GM19240 (cell line): ENCODE results near the gene LRRC36.

ENCODE experiments used
- DNase-seq: peaks from one replicate; pipeline ENCODE4 v3.0.0; 2011; ENCODE audit warnings: low spot score; ENCODE audit not compliant: insufficient read length

Gene LRRC36

DNA sequence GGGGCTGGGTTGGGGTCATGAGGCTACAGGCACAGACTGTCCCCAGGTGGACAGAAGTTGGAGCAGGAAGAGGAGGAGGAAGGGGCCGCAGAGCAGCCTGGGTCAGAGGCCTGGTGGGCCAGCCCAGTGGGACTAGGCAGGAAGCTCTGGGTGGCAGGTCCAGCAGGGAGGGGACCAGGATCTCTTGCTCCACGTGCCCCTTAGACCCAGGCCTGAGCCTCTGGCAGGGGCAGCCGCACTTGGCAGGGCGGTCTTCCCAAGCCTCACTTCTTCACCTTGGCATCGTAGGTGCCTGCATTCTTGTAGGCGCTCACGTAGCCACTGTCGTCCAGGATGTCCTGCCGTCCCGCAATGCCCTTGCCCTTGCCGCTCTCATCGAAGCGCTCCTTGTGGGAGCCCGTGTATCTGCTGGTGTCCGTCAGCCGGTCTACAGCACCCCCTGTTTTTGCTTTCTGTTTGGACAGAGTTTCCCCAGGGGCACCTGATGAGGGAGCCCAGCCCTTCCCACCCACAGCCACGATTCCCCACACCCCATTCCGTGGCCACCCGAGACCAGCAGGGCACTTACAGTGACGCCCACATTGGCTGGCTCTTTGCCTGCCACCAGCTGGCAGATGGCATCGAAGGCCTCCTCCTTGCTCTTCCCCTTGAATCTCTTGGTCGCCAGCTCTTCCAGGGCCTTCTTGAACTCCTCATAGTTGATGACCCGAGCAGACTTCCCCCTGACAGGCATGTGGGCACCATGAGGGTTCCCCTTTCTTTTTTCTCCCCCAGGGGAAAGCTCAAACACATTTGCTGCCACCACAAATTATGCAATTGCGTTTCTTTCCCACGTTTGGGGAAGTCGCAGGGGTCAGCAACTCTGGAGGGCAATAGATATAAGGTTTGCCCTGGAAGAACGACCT lies 63.5 kb downstream of the LRRC36 start:
- no peak for DNase-seq

DNA sequence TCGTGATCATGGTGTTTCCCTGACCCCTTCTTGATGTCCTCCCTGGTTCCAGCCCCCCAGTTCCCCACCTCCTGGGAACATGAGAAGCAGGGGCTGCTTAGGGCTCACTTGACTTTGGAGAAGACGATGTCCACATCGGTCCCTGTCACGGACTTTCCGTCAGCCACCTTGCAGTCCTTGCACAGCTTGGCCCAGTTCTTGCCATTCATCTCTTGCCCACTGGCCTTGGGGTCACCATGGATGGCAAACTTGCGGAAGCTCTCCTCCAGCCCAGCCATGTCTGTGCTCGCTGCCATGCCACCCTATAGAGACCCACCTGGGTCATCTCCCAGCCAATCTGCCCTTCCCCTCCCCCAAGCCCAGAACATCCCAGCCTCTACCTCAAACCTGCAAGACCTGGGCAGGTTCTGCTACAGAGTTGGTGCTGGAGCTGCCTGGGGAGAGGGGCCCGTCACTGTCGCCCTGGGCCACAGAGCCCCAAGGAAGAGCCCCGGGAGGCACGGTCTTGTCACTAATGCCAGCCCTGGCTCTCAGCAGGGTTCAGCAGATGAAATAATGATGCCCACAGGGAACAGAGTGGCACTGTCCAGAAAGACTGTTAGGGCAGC lies 64.3 kb downstream of the LRRC36 start:
- no peak for DNase-seq

DNA sequence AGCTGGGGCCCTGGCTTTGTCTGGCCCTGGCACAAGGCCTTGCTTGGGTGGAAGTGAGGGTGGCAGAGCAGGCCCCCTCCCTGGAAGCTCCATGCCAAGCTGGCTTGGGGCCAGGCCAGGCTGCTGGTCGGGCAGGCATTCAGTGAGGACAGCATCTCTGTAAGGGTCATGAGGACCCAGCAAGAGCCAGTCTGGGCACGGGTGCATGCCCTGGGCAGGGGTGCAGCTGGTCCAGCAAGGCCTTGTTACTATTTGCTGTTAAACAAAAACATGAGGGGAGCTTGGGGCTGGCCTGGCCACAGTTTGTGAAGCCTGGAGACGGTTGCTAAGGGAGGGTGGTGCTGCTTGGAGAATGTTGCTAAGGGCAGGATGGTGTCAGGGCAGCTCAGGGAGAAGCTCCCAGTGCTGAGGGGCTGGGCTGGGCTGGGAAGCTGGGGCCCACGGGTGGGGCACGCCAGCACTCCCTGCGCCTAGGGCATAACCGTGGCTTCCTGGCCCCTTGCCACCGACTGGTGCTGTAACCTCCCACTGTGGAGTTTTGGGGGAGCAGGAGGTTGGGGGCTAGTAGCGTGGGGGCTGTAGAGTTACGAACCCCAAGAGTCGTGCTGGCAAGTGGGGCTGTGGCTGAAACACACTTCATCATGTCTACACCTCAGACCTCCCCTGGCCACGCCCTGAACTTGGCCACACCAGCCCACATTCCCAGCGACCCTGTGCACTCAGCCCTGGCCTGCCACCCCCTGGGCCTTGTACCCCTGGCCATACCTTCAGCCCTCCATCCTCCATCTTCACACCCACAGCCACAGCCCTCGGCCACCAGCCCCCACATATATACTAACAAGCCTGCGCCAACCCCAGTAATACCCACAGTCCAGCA lies 65.0 kb downstream of the LRRC36 start:
- no peak for DNase-seq

DNA sequence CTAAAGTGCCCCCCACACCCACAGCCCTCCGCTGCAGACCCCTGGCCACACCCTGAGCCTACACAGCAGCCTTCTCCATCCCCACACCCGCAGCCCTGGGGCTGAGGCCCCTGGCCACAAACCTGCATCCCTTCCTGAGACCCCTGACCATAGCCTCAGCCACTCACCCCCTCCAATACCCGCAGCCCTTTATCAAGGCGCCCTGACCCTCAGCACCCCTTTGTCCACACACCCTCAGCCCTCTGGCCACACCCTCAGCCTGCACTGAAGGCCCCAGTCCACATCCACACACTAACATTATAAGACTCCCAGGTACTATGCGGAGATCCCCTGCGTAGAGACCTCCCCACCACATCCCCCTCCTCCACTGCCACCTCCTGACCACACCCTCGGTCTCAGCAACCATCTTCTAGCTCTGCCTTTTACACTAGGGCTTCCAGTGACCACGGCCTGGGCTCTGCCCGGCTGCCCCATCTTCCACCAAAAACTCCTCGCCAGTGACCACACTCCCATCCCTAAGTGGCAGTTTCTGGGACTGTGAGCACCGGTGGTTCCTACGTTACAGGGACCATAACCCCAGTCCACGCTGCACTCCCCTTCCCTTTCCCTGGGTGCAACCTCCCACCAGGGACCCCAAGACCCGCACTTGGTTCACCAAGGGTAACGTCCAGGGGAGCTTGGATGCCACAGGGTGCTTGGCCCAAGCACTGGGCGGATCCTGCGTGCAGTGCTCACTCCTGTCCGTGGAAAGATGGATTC lies 65.9 kb downstream of the LRRC36 start:
- no peak for DNase-seq

DNA sequence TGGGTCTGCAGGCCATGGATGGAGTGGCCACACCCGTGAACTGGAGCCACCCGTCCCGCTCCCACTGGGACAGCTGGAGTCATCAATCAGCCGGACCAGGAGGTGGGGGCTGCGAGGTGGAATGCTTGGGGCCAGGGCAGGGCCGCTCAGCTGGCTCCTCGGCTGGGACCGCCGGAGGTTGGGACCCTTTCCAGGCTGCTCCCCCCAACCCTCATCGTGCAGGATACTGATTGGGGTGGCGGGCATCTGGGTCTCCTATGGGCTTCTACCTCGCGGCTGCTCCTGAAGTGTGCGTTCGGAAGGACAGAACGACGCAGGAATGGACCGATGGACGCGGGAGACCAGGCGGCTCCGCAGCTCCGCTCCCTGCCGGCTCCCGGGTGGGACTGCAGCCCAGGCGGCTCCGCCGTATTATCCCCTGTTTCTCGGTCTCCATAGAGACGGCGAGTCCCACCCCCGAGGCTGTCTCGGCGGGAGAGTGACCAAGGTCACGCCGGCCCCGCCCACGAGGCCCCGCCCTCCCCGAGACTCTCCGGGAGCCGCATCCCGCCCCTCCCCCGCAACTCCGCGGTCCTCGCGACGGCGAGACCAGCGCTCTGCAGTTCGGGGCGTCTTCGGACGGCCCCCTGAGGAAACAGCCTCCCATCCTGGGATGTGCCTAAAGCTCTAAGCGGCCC lies 66.6 kb downstream of the LRRC36 start, which contains the start of gene TPPP3:
Gene TPPP3 (minus strand): TSS at position 388 of the 677 bp plus-strand sequence. CDS start 2,387 bp downstream, outside the sequence.
- no peak for DNase-seq

DNA sequence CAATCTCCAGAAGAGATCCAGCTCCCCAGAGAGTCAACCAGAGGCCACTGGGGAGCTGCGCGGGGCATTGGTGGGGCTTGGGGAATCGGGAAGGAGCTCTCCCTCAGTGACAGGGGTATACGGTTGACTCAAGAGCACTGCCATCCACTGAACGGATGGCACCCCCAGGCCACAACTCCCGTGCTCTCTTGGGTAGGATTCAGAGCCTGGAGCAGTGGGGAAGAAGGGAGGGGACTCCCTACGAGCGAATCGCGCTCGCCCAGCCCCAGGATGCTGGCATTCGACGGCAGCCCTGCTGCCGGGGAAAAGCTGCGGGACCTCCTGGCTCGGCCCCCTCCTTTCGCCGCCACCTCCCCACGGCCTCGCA lies 67.2 kb downstream of the LRRC36 start:
- no peak for DNase-seq

DNA sequence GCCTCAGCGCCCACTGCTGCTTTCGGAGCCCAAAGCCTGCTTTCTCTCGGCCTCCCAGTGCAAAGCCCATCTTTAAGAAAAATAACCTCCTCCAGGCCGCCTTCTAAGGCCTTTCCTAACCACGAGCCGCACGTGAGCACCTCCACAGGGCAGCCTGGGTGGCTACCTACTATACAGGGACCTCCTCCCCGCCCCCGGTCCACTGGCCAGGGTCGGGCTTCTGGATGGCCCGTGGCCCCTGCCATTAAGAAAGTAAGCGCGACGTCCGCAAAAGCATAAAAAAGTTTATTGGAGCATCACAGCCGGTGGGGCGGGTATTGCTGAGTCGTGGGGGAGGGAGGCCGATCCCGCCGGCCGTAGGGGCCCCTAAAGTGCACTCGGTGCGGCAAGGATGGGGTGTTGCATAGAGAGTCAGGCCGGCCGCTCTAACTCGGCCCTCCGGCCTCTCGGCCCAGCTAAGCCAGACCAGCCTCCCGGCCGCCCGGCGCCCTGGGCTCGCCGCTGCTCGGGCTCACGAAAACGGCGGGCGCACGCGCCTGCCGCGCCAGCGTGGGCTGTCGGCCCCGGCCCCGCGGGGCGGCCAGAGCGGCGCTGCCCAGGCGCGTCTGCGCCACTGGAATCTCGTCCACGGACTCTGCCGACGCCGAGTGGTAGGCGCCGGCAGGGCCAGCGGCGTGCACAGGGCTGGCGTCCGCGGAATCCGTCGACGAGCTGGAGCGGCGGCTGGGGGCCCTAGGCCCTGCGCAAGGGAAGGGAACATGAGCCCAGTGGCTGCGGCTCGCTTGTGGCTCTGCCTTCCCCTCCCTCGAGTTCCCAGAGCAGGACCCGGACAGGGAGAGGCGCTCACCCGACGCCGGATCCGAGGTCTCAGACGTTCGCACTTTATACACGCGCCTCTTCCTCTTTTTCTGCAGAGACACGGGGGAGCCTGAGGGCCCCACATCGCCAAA lies 67.8 kb downstream of the LRRC36 start:
- DNase-seq: no peak

DNA sequence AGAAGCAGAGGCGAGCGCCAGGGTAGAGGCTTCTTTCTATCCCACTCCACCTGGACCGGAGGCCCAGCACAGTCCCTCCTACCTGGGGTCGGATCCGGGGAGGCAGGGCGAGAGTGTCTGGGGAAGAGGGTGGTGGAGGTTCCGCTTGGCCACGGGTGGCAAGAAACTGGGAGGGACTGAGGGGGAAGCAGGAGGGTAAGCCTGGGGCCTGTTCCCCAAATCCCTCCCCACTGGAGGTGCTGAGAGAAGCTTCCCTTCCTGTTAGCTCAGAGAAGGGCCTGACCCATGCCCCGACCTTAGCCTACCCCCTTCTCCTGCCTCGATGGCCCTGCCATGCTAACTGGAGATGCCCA lies 68.5 kb downstream of the LRRC36 start:
- no peak for DNase-seq

DNA sequence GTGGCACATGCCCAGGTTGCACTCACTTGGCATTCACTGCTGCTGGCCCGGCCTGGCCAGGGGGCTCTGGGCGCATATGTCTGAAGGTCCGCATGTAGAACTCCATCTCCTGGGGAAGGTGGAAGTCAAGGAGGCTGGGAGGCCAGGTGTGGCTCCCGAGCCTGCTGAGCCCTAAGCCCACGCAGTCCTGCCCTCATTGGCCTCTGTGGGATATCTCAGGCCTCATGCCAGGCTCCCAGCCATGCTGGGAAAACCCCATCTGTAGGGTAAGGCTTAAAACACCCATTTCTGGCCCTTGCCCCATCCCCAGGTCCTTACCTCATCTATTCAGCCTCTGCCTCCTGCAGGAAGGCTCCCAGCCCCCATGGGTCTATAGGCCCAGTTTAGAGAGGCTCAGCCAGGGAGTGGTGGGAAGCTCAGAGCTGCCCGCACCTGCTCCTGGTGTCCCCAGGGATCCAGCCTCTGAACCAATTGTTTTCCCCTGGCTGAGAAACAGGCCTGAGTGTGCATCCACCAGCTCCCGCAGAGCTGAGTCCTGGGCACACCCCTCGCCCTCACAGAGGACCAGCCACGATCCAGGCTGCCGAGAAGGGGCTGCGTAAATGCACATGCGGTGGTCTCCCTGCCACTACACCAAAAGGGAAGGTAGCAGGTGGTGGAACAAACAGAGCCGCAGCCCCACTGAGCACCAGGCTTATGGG lies 69.0 kb downstream of the LRRC36 start:
- no peak for DNase-seq

DNA sequence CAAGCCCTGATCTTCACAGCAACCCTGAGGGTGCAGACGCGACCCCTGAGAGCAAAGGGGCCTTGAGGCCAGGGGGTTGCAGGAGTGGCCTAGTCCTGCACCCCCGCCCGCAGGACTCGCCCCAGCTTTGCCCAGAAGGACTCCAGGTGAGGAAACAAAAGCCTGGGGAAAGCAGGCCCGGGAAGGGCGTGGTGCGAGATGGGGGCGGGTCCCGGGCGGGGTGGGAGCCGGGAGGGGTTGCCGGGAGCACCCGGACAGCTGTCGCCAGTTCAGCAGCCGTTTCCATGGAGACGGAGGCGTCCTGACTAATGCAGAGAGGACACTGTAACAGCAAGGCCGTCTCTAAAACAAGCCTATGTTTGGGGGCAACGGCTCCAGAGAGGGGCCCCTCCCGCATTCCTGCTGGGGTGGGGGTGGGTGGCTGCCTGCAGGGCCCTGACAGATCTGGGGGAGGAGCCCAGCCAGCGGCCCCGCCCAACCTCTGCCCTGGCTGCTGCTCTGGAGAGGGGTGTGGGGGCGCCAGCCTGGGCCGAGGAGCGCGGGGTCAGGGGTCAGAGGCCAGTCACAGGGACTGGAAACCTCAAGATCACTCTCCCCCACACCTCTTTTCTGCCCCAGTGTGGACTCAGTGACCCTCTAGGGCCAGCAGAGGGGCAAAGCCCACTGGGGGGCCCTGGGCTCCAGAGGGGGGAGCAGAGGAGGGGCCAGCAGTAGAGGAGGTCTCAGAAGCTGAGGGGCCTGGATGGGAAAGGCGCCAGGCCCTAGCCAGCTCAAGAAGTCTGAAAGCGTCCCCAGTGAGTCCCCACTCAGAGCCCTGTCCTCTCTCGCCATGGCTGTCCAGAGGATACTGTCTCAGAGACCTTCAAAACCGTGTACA lies 69.8 kb downstream of the LRRC36 start:
- DNase-seq: no peak

DNA sequence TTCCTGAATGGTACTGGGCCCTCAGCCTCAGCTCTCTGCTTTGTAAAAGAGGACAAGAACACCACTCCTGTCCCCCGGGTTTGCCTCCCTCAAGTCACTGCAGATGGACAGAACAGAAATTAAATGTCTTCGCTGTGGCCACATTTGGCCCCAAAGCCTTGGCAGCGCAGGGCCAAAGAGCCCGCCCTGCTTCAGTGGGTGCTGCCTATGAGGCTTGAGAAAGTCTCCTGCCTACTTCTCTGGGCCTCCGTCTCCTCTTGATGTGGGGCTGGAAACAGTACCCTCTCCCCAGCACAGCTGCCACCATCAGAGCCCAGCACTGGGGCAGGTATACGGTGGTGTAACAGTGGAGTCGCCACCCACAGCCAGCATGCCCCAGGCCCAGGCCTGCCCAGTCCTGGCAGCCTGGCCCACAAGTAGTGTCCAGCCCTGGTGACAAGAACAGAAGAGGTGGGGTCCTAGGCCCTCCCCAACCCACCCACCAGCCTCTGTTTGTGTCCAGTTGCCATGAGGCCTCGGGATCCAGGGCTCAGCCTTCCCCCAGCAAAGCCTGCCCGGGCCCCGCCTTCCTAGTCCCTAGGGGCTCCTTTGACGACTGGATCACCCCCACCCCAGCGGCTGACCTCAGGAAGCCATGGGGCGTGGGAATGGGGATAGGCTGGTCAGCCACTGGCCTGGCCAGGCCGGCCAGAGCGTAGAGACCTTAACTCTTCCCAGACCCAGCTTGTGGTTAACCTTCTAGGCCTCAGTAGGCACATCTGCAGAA lies 70.6 kb downstream of the LRRC36 start:
- no peak for DNase-seq

DNA sequence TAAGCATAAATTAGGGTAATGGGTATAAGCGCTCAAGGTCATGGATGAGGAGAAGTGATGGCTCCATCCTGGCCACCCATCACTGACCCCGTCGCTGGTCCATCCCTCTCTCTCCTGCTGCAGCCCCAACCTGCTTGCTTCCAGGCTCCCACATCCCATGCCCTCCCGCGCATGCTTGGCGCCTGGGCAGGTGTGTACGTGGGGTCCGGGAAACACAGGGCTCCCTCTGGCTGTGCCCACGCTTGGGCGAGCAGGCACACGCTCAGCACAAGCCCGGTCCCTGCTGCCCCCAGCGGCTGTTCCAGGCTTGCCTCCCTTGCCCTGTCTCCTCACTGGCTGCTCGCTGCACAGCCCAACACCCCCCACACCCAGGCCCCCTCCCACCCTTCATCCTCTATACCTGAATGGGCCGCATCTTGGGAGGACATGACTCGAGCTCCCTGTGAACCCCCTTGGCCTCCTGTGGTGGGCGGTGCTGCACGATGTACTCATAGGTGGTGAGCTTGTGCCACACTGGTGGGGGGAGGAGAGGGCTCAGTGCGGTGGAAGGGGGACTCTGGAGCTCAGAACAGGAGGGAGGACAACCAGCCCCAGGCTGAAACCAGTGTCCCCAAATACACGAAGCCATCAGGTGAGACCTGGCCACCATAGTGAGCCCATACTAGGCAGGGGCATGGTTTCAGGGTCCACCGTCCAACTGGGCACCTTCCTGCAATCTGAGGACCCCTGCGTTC lies 71.4 kb downstream of the LRRC36 start:
- DNase-seq: no peak

DNA sequence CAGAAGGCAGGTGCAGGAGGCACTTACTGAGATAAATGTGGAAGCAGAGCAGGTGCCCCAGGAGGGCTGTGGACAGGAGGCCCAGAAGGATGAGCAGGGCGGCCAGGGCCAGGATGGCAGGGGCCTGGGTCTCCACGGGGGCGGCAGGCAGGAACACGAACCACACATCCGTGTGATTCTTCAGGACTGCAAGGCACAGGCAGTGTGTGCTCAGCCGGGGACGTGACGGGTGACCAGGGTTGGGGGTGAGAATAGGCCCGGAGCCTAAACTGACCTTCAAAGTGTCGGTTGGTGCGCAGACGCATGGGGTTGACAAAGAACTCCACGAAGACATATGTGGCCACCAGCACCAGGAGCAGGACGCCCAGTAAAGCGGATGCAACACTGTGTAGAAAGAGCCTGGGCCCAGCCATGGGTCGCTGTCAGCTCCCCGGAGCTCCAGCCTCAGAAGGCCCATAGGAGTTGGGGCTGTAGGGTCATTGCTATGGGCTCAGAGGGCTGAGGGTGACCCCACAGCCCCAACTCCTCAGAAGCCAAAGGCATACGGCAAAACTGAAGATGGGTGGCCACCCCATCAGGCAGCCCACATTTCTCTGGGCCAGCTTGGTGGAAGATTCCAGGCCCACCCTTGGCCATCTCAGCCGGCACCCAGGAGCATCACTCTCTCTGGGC lies 72.1 kb downstream of the LRRC36 start:
- DNase-seq: no peak

DNA sequence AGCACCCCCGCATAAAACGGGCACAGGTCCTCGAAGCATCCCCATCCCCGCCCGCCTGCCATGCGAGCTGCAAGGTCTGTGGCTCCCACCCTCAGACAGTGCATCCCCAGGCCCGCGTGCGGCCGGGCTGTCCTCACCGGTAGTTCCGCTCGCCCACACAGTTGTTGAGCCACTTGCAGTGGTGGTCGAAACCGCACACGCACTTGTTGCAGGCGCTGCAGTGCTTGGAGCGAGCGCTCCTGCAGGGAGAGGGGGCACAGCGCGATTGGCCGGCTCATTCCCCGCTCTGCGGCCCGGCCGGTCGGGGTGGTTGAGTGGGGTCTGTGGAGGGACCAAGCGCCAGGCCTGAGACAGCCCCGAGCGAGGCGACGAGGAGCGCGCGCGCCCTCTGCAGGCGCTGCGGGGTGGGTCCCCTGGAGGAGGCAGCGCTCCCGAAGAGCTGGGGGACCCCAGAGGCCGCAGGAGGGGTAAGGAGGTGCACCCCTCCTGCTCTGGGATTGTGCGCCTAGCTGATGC lies 72.7 kb downstream of the LRRC36 start:
- peak; percentile 50 for DNase-seq
